ENCODE data around the gene BORA.

DNA sequence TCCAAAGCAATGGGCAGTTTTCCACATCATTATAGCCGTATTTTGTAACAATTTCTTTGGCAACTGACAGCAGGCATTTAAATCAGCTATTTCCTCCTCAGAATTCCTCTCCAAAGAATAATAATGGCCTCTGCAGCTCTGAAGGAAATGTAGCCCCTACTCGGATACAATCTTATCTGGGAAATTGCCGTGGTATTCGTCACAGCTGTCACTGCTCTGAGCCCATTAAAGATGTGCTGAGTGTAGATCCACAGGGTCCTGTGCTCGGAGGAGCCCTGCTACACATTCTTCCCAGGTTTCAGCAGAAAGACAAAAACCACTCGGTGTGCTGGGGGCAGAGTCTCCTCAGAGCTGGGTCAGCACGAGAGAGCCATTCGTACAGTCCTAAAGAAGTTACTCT is 33.4 kb upstream of the BORA start:
- TF ChIP-seq, protein P1, sequence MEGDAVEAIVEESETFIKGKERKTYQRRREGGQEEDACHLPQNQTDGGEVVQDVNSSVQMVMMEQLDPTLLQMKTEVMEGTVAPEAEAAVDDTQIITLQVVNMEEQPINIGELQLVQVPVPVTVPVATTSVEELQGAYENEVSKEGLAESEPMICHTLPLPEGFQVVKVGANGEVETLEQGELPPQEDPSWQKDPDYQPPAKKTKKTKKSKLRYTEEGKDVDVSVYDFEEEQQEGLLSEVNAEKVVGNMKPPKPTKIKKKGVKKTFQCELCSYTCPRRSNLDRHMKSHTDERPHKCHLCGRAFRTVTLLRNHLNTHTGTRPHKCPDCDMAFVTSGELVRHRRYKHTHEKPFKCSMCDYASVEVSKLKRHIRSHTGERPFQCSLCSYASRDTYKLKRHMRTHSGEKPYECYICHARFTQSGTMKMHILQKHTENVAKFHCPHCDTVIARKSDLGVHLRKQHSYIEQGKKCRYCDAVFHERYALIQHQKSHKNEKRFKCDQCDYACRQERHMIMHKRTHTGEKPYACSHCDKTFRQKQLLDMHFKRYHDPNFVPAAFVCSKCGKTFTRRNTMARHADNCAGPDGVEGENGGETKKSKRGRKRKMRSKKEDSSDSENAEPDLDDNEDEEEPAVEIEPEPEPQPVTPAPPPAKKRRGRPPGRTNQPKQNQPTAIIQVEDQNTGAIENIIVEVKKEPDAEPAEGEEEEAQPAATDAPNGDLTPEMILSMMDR (IDR thresholded peaks at IDR 0.05), result no peak
- TF ChIP-seq, protein P2, sequence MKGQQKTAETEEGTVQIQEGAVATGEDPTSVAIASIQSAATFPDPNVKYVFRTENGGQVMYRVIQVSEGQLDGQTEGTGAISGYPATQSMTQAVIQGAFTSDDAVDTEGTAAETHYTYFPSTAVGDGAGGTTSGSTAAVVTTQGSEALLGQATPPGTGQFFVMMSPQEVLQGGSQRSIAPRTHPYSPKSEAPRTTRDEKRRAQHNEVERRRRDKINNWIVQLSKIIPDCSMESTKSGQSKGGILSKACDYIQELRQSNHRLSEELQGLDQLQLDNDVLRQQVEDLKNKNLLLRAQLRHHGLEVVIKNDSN (CRISPR knock-in tag; IDR thresholded peaks at IDR 0.05), result no peak
- no peak for TF ChIP-seq NFATC4 (CRISPR knock-in tag; IDR thresholded peaks at IDR 0.05)

Data from WTC11 (cell line).